GM04503 (cell line): Measurements from ENCODE around the gene THY1.
A peak's percentile ranks its signal among the peaks of the same experiment; 100 is the strongest.

ENCODE experiments used
- DNase-seq: peaks from one replicate; pipeline ENCODE4 v3.0.0-alpha.2; 2012; ENCODE audit warnings: low read depth

THY1 gene

DNA sequence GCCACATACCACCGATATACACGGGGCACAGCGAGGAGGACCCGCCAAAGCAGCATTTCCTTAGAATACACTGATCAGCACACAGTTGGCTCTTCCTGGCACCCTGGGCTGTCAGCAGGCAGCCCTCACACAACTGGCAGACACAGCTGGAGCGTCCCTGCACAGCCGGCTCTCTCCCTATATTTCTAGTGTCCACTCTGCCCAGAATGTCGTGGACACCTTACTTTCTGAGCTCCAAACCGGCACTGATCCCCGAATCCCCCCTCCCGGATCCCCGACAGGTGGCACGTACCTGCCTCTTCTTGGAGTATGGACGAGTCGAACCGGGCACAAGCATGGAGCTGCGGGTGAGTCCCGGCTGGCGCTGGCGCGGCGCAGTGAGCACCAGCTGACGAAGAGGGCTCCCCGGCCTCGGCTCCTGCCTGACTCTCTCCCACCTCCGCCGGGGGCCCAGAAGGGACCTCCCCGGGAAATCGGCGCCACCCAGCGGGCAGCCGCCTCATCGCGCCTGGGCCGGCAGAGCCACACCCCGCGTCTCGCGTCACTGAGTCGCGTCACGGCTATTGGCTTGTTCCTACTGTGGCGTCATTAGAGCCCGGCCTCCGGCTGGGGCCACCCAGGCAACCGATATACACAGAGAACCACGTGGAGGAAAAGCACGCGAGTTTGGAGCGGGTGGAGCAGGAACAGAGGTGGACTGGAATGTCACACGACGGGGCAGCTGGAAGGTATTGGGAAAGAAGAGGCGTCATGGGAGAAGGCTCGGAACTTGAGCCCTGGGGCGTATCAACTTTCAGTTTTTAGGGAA is 41.6 kb downstream of the THY1 start, which contains the start of gene USP2:
USP2 (minus strand) TSS at position 510 of the 808 bp plus-strand sequence. CDS start 8,210 bp downstream, outside the sequence.
- peak; percentile 87 for DNase-seq

DNA sequence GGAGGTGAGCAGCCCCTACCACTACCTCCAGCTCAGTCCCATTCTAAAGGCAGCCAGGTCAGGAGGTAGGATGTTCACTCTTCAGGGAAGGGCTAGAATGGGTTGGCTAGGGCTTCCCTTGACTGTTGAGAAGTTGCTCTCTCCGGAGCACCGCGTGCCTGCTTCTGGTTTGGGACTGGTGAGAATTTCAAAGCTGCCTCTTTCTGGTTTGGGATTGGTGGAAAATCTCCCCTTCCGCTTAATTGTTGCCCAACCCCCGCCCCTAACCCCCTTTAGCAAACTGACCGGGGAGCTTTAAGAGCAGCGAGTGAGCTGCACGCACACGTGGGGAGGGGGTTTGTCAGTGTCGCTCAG is 42.2 kb downstream of the THY1 start:
- no peak for DNase-seq

DNA sequence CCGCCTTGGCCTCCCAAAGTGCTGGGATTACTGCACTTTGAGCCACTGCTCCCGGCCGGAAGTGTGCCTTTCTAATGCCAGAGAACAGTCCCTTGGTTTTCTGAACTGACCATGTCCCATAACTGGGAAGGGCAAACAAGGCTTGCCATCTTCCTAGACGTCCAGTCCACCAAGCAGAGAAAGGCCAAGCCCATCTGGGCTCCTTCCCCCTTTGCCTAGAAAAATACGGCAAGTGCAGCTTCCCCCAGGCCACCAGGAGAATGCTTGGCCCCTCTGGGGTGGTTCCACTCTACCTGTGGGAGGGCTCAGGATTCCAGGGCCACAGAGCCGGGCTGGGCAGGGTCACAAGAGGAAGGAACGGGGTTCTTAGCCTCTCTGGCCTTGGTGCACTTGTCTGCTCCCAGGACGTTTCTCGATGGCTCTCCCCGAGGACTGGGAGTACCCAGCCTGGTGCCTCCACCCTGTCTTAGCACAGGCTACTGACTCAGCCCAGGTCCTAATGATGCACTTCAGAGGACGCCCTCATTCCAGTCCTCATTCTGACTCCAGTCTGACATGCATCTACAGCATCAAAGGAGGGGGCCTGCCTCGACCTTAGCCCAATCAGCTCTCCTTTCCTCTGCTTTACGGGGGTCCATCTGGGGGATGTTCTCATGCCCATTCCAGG is 42.7 kb downstream of the THY1 start:
- no peak for DNase-seq

DNA sequence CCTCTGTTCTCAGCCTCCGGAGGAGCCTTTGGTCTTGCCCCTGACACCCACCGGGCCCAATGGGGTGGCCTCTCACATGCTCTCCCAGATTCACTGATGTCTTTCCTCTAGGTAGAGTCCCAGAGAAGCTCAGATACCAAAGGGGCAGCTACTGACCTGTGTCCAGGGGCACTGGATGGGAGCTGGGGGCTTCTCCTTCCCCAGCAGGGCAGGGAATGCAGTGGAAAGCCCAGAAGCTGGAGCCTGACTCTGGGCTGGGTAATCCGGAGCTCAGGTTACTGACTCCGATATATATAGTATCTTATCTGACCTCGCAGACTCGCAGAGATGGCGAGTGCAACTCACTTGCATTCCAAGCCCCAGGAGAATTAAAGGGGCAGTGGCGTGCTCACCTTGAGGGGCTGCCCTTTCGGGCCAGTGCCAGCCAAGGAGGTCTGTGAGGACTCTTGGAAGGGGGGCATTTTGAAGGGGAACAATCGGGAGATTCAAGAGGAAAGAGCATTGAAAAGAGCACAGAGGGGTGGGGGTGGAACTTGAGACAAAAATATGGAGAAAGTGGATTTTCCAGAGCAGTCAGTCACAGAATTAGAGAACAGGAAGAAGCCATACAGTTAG is 44.0 kb downstream of the THY1 start:
- no peak for DNase-seq

DNA sequence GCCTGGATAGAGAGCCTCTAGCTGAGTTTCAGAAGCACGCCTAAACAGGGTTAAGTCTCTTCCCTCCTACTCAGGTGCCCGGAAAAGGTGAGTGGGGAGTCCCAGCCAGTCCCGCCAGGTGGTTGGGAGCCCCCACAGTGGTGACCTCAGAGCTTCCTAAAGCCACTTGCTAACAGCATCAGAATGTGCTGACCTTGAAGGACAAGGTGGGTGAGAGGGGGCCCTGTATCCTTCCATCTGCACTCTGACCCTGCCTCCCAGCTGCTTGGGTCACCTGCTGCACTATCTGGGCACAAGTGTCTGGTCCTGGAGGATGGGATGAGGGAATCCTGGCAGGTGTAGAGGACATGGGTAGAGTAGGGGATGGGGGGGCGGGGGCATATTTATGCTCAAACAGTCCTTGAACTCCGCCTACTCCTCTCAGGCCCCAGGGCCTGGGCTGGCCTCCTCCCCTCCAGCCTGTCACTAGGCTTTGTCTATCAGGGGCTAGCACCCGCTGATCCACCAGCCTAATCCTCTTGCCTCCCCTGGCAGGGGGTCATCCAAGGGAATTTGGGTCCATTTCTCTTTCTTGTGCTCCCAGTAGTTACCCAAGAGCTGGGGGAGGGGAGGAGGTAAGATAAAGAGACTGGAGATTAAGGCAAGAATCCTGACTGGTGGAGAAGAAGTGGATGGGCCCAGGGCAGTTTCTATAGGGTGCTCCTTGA is 44.9 kb downstream of the THY1 start:
- no peak for DNase-seq

DNA sequence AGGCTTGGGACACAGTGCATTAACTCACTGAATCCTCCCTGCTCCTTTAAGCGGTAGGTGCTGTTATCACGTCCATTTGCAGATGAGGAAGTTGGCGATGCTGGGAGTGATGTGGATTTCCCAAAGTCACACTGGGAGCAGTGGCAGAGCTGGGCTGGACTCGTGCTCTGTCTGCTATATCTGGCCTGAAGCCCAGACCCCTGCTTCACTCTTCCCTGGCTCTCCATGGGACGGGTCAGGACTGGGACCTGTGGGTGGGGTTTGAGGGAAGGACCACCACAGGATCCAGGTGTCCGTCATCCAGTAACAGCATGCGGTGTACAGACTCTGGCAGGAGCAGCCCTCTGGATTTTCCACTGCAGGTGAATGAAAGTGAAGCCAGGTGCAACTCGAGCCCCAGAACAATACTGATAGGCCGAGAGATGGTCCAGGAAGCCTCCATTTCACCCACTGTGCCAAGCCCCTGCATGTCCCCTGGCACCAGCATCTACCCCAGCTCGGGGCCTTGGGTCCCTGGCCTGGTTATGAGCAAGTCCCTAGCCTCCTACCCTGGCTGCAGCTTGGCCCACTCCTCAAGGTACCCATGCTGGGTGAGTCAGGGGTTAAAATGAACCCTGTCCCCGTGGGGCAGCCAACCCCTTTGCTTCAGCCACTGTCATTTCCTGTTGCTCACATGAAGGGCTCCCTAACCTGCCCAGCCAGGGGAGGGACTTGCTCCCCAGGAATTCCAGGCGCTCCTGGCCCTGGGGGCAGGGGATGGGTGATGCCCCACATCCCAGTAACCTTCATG is 45.7 kb downstream of the THY1 start:
- DNase-seq, result no peak

DNA sequence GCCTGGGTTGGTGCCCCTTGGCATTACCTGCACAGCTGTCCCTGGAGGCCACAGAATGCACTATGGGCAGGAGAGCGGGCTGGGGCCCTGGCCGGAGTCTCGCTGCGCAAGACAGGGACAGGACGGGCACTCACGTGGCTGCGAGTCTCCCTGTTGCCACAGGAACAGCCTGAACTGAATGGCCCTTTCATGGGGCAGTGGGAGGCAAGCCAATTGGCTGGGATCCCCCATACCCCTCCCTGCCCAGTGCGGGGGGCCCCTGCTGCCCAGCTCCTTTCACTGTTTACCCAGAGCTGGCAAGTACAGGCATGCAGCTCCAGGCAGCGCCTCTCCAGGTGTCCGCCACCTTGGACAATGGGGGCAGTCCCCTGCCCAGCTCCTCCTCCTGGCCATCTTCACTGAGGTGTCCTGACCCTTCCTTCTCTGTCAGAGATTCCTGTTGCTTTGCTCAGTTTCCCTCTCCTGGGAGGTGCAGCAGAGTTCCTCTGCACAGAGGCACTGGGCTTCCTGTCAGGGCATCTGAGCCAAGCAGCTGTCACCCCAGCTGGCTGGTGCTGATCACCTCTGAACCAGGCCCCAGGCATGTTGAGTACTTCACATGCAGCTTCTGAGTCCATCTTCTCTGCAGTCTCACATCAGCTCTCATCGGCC is 46.6 kb downstream of the THY1 start:
- DNase-seq, result no peak

DNA sequence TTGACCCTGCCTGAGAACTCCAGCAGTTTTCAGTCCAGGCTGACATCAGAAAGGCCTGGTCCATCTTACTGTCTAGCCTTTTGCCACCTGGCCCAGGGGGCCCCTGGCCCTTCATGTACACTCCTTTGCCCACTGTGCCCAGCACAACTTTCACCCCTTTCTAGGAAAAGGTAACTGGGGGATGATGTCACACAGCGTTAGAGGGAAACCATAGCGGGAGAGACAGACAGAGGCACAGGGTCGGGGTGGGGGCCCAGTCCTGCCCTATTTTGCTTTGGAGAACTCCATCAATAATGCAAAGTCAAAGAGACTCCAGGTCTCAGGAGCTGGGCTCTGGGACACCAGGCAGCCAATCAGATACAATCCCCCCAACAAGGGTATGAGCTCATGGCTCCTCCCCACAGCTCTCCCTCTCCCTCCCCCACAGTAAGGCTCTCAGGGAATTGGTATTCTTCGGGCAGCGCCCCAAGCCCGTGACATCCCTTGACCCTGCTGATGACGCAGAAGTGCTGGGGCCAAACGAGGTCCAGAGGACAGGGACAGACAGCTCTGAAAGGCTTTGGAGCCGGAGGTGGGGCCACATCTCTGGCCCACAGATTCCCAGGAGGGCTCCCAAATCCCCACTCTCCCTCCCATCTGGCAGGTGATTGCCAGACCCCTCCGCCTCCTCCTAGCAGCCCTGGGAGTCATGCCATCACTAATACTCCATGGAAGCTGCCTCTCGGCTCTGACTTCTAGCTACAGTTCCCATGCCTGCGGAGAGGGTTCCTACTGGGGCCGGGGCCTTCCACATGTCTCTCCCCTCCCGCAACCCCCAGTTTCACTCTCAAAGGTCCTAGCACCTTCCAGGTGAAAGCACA is 47.4 kb downstream of the THY1 start:
- DNase-seq, result no peak

DNA sequence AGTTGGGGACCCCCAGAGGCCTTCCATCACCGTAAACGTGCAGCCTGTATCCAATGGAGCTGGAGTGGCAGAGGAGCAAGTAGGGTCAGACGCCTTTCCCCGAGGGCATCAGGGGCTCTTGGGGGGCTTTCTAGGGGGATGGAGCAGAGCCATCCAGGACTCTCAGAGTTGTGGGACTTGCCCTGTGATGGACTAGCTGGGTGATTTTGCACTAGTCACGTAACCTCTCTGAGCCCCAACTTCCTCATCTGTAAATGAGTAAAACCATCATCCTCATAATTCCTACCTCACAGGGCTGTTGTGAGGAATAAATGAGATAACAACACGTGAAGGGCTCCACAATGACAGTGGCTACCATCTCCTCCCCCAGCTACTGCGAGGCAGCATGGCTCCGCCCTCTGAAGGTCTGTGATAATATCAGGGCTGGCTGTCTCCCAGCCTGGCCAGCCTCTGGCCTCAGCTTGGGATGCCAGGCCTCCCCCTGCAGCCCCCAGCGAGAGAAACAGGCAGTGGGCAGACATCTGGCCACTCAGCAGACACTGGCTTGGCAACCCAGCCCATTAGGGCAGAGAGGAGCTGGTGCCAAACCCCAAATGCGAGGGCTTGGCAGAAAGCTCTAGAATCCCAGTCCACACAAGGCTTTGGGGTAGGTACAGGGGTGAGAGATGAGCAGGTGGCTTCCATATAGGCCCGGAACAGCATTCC is 48.2 kb downstream of the THY1 start:
- no peak for DNase-seq

DNA sequence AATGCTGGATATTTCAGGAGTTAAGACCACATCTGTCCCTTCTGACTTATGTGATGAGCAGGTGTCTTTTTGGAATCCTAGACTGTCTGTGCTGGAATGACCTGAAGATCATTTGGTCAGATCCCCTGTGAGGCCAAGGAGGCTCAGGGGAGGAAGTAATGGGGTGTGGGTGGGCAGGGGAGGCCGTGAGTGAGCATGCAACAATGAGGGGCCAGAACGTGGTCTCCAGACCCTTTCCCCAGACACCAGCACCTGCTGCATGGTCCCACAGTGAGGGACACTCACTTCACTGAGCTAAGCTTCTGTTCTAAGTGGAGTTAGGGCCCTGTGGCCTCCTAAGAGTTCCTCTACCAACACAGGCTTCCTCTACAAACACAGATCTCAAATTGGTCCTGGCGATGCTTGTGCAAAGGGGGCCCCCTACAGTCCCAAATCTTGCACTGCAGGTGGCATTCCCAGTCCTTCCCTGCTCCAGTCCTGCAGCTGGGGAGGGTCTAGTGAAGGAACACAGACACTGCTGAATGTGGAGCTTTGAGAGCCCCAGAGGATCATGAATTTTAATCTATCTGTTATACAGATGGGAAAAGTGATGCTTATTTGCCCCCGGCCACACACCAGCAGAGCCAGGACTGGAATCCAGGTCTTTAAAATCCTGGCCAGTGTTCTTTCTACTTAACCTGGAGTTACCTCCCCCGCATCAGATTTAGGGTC is 48.9 kb downstream of the THY1 start:
- DNase-seq, result no peak

DNA sequence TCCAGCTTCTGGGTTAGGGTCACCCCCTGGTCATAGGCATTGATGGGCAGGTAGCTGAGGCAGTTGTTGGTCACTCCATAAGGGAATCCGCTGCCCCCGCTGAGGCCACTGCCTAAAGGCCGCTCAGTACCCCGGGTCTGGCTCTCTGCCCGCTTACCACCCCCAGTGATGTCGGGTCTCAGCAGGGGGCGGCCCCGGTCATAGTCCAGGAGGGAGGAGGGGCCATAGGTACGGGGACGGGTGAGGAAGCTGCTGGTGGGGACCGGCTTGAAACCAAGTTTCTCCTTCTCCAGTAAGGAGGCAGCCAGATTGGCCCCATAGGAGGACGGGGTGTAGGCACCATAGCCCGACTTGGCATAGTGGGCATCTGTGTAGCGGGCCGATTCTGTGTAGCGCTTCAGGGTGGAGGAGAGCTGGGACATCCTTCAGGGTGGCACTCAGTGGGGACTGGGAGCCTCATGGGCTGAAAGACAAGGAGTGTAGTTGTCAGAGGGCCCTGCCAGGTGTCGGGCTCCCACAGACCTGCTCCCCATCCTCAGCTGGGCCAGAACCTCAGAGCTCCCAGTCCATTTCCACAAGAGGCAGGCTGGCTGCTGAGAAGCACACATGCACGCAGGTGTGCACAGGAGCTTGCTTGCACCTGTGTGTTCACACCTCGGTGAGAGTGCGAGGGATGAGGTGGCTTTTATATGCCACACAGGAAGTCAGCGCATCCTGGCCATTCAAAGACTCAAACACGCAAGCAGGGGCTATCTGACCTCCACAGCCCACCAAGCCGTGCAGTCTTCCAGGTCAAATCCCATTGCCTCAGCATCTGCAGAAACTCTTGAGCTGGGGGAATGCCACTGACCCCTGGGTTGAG is 49.7 kb downstream of the THY1 start:
- DNase-seq, result no peak

DNA sequence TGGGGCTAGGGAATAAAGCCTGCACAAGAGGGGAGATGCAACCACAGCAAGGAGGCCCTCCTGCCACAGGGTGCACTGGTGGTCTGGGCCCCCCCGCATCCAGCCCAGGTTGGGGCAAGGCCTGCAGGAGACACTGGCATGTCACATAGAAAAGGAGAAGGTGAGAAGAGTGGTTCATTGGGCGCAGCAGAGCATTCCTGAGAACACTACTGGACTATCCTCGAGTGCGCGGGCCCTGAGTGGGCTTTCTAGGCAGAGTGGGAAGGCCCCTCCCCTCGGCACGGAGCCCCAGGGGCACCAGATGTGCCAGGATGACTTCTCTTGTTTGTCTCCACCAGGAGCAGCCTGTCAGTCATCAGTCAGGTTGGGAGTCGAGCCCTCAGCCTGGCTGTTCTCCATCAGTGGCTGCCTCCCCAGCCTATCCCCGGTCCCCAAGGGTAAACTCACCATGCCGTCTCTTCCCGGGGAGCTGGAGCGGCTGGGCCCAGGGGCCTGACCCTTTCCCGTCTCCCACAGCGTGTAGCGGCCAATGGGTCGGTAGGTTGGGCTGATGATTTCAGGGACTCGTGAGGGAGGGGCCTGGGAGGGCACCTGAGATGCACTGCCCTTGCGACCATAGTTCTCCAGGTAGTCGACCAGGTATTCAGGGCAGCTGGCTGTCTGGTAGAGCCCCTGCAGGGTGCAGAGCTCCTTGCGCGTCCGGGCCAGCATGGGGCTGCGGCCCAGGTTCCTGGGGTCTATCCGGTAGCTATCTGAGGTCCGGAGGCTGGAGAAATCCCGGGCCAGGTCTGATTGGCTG is 50.5 kb downstream of the THY1 start:
- DNase-seq, result no peak

DNA sequence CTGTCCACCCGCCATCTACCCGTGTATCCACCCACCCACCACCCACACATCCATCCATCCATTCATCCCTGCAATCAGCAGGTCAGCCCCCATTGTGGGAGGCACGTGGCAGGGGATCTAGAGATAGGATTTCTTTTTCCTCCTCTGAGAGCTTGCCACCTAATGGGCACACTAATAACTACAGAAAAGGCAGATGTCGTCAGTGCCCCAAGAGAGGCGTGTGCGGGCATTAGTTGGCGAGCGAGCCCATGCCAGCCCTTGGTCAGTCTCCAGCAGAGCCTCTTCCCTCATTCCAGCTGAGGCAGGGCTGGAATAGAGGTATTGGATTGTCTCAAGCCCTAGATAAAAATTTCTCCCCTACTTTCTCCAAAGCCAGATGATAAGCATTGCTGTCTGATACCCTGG is 51.2 kb downstream of the THY1 start:
- no peak for DNase-seq

DNA sequence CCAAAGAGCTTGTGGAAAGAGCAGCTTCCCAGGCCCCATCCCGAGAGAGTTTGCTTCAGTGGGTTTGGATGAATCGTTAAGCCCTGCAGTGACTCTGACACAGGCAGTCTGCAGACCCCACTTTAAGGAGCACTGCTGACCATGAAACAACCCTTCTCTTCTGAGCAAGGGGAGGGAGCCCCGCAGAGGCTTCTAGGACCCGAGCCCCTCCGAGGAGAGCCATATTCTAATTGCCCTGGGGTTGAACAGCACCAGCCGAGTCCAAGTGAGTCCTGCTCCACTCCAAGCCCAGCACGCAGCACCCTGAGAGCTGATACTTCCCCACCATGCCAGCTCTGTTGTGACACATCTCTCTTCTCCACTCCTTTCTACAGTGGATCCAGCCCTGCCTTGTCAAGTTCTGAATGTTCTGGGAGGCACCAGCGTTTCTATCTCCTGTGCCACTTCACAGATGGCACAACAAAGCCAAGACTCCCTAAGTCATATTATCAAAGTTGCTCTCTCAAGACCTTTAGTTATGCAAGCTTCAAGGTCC is 51.8 kb downstream of the THY1 start:
- DNase-seq, result no peak

DNA sequence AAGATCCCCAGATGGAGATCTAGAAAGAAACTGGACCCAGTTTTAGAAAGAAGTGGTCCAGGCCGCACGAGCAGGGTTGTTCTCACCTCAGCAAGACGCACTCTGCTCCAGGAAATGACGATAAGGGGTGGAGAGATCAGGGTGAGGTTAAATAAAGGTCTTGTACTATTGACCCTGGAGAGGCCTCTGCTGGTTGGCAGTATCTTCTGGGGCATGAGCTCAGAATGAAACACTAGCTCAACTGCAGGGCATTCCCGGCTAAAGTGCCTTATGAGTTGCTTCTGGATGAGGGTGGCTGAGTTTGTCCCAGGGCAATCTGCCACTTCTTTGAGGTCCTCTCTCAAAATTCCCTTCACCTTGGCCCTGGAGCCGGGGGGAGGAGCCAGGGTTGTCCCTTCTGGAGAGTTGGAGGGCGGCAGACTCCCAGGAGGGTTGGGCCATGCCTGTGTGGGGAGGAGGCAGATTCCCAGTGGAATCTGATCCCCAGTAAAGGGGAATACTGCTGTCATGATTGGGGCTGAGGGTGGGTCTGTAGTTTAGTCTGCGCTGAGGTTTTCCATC is 52.4 kb downstream of the THY1 start:
- DNase-seq, result no peak

DNA sequence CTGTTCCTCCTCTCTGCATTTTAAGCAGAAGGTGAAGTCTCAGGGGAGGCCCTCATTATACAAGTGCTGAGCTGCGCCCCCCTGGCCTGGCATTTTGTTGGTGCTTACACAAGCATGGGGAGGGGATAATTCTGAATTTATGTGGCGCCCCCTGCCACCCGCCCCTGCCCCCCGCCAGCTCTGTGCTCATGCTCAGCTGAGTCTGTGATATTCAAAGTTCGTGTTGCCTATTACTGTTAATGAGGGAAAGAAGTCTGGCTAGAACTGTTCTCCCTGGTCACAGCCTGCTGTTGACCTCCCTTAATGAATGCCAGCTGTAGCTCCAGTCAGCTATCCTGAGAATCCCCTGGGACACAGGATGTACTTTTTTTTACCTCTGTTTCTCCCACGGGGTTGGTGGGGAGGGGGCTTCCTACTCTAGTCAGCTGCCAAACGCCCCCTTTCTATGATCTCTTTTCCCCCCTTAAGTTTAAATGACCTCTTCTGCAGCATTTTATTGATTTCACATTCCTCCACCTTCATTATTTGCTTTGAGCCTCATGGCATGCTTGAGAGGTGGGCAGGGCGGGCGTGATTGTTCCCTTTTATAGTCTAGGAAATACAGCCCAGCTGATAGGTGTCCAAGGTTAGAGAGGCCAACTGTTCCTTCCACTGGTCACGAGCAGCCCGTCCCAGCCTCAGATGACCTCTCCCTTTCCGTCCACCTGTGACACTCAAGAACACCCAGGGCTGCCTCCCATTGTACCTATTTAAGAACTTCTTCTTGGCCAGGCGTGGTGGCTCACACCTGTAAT is 53.6 kb downstream of the THY1 start:
- no peak for DNase-seq
